Measurements from ENCODE around the gene TTC21A. TPM values are rescaled to one million over a fixed set of nuclear protein-coding genes. Genes with fewer than 3 reads are reported as not detected.
A peak's percentile ranks its signal among the peaks of the same experiment; 100 is the strongest.

The TTC21A gene
- total RNA-seq, 1 donor from 2014 or later = 8.8 TPM

DNA sequence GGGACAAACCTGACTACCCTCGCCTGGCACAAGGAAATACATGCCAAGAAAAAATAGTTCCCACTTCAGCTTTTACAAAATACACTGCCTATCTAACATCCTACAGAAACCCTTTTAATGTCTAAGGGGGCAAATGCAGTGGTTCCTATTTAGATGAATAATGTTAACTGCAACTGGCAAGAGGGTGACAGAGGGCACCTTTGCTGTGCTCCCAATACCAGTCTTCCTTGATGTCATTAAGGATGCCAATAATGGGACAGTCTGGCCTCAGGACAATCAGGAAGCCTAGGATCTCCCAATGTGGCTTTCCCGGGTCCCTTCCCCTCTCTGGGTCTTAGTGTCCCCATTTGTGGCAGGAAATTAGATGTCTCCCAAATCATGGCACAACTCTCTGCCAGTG lies 32.0 kb downstream of the TTC21A start:
- no peaks in the 10 kb centered on the region for H3K9me3 ChIP-seq
- DNase-seq (ENCODE audit: extremely low spot score in 2 of 2) = no peak
- H3K27me3 ChIP-seq = no peaks in the 10 kb centered on the region
- peaks cover 0 to 37% of the 10 kb centered on the region in 2 donors for H3K36me3 ChIP-seq
- H3K4me1 ChIP-seq = peaks cover 61% of the 10 kb centered on the region
- TF ChIP-seq POLR2AphosphoS5 (IDR thresholded peaks at IDR 0.05; ENCODE audit: insufficient read depth in 1 of 2, low read depth in 1 of 2) (no peak), POLR2A (IDR thresholded peaks at IDR 0.05) (no peak), CTCF (IDR thresholded peaks at IDR 0.05) (no peak)
- intact Hi-C loops (cut with DNase I) = no loop called here
- H3K4me3 ChIP-seq = no peak overlapping the region
- no peak overlapping the region for H3K27ac ChIP-seq

- peaks cover 61% of the 10 kb centered on the region for H3K4me1 ChIP-seq
- TF ChIP-seq POLR2AphosphoS5 (IDR thresholded peaks at IDR 0.05; ENCODE audit: insufficient read depth in 1 of 2, low read depth in 1 of 2) (no peak), CTCF (IDR thresholded peaks at IDR 0.05) (no peak), POLR2A (IDR thresholded peaks at IDR 0.05) (no peak)
- no peaks in the 10 kb centered on the region for H3K27me3 ChIP-seq
- DNase-seq (ENCODE audit: extremely low spot score in 2 of 2) = no peak
- intact Hi-C loops (cut with DNase I) = no loop called here
- H3K36me3 ChIP-seq = peaks cover 0 to 47% of the 10 kb centered on the region in 2 donors
- peak overlapping the region; percentile 75 for H3K27ac ChIP-seq
- no peaks in the 10 kb centered on the region for H3K9me3 ChIP-seq
- H3K4me3 ChIP-seq = no peak overlapping the region
These were observed 33.0 kb downstream of the TTC21A start for GRCh38 chr3:39140341-39140971.

DNA sequence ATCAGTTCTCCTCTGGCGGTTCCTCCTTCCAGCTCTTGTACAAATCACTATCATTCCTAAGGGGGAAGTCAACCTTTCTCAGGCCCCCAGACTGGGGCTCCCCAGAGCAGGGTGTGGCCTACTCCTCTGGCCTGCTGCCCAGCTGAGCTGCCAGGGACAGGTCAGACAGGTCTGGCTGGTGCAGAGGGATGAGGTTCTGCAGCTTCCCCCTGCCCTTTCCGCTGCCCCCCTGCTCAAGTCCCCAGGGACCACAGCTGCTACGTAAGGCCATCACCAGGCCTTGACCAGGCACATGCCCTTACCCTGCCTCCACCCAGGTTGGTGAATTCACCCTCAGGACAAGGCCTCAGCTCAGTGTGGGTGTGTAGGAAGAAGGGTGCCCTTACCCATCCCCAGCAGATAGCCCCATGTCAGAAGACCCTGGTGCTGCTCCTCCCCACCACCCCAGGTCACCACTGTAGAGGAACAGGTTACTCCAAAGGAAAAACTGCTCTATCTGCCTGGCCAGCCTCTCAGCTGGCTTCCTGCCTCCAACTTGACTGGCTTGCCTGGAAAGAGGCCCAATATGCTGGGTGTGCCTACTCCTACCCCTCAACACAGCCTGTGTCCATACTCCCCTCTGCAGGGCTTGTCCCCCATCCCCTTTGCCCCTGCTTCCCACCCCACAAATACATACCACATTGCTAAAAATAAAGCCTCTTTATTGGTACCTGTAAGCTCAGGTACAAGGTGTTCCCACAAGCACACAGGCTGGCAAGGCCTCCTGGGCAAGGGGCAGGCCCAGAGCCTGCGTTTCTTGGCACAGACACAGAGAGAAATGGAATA lies 33.9 kb downstream of the TTC21A start:
- H3K4me1 ChIP-seq = peaks cover 62% of the 10 kb centered on the region
- no peaks in the 10 kb centered on the region for H3K9me3 ChIP-seq
- H3K4me3 ChIP-seq = no peak overlapping the region
- intact Hi-C loops (cut with DNase I) = no loop called here
- peak overlapping the region; percentile 75 for H3K27ac ChIP-seq
- no peaks in the 10 kb centered on the region for H3K27me3 ChIP-seq
- TF ChIP-seq CTCF (IDR thresholded peaks at IDR 0.05) (no peak), POLR2A (IDR thresholded peaks at IDR 0.05) (no peak), POLR2AphosphoS5 (IDR thresholded peaks at IDR 0.05; ENCODE audit: insufficient read depth in 1 of 2, low read depth in 1 of 2) (peak; percentile 48 to 55)
- DNase-seq (ENCODE audit: extremely low spot score in 2 of 2) = no peak
- peaks cover 0 to 56% of the 10 kb centered on the region in 2 donors for H3K36me3 ChIP-seq

DNA sequence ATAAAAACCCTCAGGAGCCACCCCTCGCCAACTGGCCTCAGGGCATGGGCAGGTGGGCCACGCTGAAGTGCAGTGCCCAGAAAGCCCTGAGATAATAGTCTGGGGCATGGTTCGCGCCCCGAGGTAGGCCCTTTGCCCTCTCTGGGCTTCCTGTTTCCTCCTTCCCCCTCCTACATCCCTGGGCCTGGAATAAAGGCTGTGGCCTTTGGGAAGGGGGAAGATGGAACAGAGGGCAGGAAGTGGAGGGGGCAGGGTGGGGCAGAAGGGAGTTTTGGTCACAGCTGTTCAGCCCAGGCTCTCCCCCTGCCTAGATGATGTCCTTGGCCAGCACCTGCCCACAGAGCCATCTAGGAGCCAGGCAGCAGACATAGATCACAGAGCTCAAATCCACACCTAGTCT lies 34.6 kb downstream of the TTC21A start:
- no peak for DNase-seq (ENCODE audit: extremely low spot score in 2 of 2)
- no peak for TF ChIP-seq POLR2A (IDR thresholded peaks at IDR 0.05)
- TF ChIP-seq POLR2AphosphoS5 (IDR thresholded peaks at IDR 0.05; ENCODE audit: insufficient read depth in 1 of 2, low read depth in 1 of 2) = peak in 1 of 2 donors; percentile 31
- no peak for TF ChIP-seq CTCF (IDR thresholded peaks at IDR 0.05)
- Histone ChIP-seq H3K4me1 (peaks cover 69% of the 10 kb centered on the region), H3K27me3 (no peaks in the 10 kb centered on the region), H3K27ac (peak overlapping the region; percentile 75), H3K36me3 (peaks cover 0 to 58% of the 10 kb centered on the region in 2 donors), H3K4me3 (no peak overlapping the region), H3K9me3 (no peaks in the 10 kb centered on the region)
- intact Hi-C loops (cut with DNase I) = no loop called here

All from vagina (tissue), 2 donors.